Glutamatergic neuron (in vitro differentiated cells): ENCODE measurements around the gene SSNA1. TPM values are rescaled to one million over a fixed set of nuclear protein-coding genes. Genes with fewer than 3 reads are reported as not detected.

ENCODE experiments used
- DNase-seq: peaks from one replicate; pipeline ENCODE4 v3.0.0; 2022
- H3K27ac Mint-ChIP-seq: one replicate; pipeline ENCODE4 v1.8.0; 2020; ENCODE audit warnings: mild to moderate bottlenecking, mixed read lengths, inconsistent platforms; ENCODE audit not compliant: unreplicated experiment
- H3K27me3 Mint-ChIP-seq: one replicate; pipeline ENCODE4 v1.8.0; 2020; ENCODE audit warnings: mild to moderate bottlenecking, moderate library complexity, mixed read lengths, inconsistent platforms; ENCODE audit not compliant: unreplicated experiment
- H3K36me3 Mint-ChIP-seq: one replicate; pipeline ENCODE4 v1.8.0; 2020; ENCODE audit warnings: mild to moderate bottlenecking, mixed read lengths, inconsistent platforms; ENCODE audit not compliant: unreplicated experiment
- H3K4me1 Mint-ChIP-seq: one replicate; pipeline ENCODE4 v1.8.0; 2020; ENCODE audit warnings: mild to moderate bottlenecking, low read depth, mixed read lengths, inconsistent platforms; ENCODE audit not compliant: unreplicated experiment
- H3K4me3 Mint-ChIP-seq: one replicate; pipeline ENCODE4 v1.8.0; 2020; ENCODE audit warnings: mild to moderate bottlenecking, mixed read lengths, inconsistent platforms; ENCODE audit not compliant: unreplicated experiment
- H3K9me3 Mint-ChIP-seq: one replicate; pipeline ENCODE4 v1.8.0; 2020; ENCODE audit warnings: mild to moderate bottlenecking, moderate library complexity, mixed read lengths, inconsistent platforms; ENCODE audit not compliant: unreplicated experiment
- total RNA-seq: library from RNA; stranded (reverse); fragmentation: NEBNext Ultra II Directional; extraction: Animal tissue kit (Norgen Biotek cat#: 25700); gene quantifications from one replicate; pipeline ENCODE4 v1.2.1, GENCODE V29; 2021; ENCODE audit not compliant: unreplicated experiment
- TF ChIP-seq, protein P1 (sequence below): fragments of 200-600 bp; sonication (generic); IDR thresholded peaks from one replicate; pipeline ENCODE4 v1.5.0; 2021; ENCODE audit not compliant: partially characterized antibody, unreplicated experiment

Gene SSNA1
- total RNA-seq, 1 donor from 2014 or later = 37.3 TPM

DNA sequence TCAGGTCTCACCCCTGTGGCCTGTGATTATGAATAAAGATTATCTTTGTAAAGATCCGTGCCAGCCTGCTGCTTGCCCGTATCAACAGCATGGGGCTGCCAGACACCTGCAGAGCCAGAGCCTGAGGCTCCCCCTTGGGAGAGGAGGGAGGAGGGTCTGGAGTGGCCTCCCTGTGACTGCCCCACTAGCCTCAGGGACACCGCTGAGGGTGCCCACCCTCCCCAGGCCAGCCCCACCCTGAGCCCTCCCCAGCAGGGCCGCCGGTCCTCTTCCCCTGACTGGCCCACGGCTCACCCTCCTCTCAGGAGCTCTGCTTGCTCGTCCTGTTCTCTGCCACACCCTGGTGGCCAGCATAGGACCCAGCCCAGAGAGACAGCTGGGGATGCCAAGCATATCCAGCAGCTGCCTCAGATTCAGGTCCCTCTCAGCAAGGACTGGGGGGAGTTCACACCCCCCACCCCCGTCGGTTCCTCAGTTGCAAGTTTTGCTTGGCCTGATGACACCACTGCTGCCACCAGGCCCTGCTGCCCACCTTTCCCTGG is 1.9 kb downstream of the SSNA1 start:
- peaks cover 10% of the 10 kb centered on the region for H3K9me3 Mint-ChIP-seq
- no peak overlapping the region for H3K27ac Mint-ChIP-seq
- no peak for DNase-seq
- H3K4me1 Mint-ChIP-seq = peaks cover 4% of the 10 kb centered on the region
- H3K27me3 Mint-ChIP-seq = peaks cover 2% of the 10 kb centered on the region
- H3K4me3 Mint-ChIP-seq = peak overlapping the region; percentile 59
- H3K36me3 Mint-ChIP-seq = no peaks in the 10 kb centered on the region
- TF ChIP-seq, protein P1, sequence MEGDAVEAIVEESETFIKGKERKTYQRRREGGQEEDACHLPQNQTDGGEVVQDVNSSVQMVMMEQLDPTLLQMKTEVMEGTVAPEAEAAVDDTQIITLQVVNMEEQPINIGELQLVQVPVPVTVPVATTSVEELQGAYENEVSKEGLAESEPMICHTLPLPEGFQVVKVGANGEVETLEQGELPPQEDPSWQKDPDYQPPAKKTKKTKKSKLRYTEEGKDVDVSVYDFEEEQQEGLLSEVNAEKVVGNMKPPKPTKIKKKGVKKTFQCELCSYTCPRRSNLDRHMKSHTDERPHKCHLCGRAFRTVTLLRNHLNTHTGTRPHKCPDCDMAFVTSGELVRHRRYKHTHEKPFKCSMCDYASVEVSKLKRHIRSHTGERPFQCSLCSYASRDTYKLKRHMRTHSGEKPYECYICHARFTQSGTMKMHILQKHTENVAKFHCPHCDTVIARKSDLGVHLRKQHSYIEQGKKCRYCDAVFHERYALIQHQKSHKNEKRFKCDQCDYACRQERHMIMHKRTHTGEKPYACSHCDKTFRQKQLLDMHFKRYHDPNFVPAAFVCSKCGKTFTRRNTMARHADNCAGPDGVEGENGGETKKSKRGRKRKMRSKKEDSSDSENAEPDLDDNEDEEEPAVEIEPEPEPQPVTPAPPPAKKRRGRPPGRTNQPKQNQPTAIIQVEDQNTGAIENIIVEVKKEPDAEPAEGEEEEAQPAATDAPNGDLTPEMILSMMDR = no peak

DNA sequence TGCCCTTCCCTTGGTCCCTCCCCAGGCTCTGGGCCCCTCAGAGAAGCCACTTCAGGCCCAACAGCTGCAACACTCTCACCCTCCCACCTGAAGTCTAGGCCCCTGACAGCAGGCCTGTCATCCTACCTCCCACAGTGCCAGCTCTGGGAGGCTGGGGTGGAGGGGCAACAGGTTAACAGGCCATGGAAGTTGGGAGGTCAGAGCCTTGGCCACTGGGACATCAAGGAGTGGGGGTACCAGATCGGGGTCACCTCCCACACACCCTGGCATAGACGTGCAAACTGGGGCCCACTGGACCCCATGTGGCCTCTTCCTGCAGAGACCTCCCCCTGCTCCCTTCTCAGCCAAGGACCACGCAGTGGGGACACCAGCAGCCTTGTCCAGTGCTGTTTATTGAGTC is 2.8 kb downstream of the SSNA1 start:
- Mint-ChIP-seq H3K9me3 (peaks cover 10% of the 10 kb centered on the region), H3K4me3 (no peak overlapping the region), H3K36me3 (no peaks in the 10 kb centered on the region), H3K27ac (no peak overlapping the region), H3K4me1 (peaks cover 4% of the 10 kb centered on the region), H3K27me3 (peaks cover 2% of the 10 kb centered on the region)
- no peak for DNase-seq
- TF ChIP-seq, protein P1 = no peak

DNA sequence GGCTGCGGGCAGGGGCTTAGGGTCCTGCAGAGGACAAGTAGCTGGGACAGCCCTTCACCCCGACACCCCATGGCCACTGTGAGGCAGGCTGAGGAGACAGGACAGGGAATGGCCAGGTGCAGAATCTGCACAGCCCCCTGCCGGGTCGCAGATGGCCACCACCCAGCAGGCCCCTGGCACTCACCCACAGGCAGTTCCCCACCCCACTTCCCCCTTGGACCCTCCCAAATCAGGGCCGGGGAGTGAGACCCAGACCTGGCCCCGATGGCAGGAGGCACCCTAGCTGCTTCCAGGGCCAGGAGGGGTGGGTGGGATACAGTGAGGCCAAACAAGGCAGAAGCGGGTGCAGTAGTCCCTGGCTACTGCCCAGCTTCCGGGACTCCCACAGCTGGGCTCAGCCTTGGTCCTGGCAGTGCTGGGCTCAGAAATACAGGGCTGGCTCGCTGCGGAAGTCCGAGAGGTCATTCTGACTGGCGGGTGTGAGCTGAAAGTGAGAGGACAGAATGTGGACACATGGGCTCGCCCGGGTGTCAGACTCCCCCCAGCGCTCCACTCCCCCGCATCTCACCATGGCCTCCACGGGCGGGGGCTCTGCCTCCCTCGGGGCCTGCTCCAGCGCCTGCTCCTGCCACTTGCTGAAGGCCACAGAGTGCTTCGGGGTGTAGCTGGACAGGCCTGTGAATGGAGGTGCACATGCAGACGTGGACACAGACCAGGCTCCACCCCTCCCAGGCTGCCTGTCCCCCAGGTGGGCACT is 3.4 kb downstream of the SSNA1 start:
- H3K4me3 Mint-ChIP-seq = no peak overlapping the region
- TF ChIP-seq, protein P1 = no peak
- peaks cover 10% of the 10 kb centered on the region for H3K9me3 Mint-ChIP-seq
- DNase-seq = no peak
- no peak overlapping the region for H3K27ac Mint-ChIP-seq
- no peaks in the 10 kb centered on the region for H3K36me3 Mint-ChIP-seq
- peaks cover 2% of the 10 kb centered on the region for H3K27me3 Mint-ChIP-seq
- peaks cover 4% of the 10 kb centered on the region for H3K4me1 Mint-ChIP-seq

DNA sequence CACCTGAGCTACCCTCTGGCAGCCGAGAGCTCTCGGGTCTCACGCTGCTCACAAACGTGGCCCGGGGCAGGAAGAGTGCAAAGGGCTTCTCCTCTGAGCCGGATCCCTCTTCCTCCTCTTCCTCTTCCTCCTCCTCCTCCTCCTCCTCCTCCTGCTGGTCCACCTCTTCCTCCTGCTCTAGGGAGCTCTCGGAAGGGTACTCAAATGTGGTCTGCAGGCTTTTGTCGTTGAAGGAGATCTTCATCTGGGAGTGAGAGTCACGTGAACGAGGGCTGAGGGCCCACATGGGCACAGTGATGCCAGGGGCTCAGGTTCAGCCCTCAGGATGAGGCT is 3.9 kb downstream of the SSNA1 start:
- Mint-ChIP-seq H3K27ac (no peak overlapping the region), H3K4me1 (peaks cover 4% of the 10 kb centered on the region)

DNA sequence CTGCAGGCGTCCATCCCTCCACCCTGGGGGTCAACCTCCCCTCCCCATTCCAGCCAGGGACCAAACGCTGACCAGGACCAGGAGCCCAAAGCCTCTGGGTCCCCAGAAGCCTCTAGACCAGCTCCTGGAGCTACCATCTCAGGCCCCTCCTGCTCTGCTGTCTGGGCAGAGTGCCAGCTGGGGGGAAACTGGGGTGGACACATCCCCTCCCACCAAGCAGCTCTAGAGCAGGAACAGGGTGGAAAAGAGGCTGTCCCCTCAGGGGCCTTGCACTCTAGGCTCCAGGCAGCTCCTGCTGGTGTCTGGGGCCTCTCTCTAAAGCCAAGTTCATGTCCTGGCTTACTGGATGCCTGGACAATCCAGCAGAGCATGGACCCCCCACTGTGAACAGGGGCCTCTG is 4.4 kb downstream of the SSNA1 start:
- Mint-ChIP-seq H3K27ac (no peak overlapping the region), H3K27me3 (peaks cover 2% of the 10 kb centered on the region), H3K36me3 (no peaks in the 10 kb centered on the region), H3K4me3 (no peak overlapping the region), H3K9me3 (peaks cover 3% of the 10 kb centered on the region), H3K4me1 (peaks cover 2% of the 10 kb centered on the region)
- DNase-seq = no peak
- TF ChIP-seq, protein P1 = no peak

More for the DNA sequence above, 3.9 kb downstream of the SSNA1 start:
- DNase-seq = no peak
- H3K4me3 Mint-ChIP-seq = no peak overlapping the region
- TF ChIP-seq, protein P1 = no peak
- H3K27me3 Mint-ChIP-seq = peaks cover 2% of the 10 kb centered on the region
- no peaks in the 10 kb centered on the region for H3K36me3 Mint-ChIP-seq
- H3K9me3 Mint-ChIP-seq = peaks cover 8% of the 10 kb centered on the region
